ENCODE results near the gene TBCK.
"Not testable (repeated sequence)": the region's sequence is repeated elsewhere in the genome, so short reads cannot be mapped to it uniquely, and the experiment has no call there.

TBCK gene

DNA sequence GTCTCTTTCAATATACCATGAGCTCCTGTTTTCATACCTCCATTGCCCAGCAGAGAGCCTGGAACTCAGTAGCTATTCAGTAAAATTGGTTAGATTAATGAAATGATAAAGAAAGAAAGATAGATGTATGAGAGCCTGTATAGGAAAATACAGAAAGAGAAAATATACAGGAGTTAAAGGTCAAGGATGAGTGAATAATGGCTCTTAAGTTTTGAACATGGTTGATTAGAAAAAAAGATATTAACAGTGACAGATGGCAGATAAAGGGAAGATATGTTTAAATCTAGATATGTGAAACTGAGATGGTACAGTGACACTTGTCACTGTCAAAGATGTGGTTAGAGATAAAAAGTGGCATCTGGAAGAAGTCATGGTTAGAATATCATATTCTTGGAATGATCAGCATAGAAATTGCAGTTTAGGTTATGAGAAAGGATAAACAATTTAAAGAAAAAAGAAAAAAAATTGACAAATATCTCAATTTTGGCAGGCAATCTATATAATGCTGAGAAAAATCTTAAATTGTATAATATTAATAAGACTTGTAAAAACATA, 179.2 kb downstream of the TBCK start:
- H3K4me3 ChIP-seq (IDR thresholded peaks at IDR 0.05; ENCODE audit: insufficient read depth, low read depth, low read length): no peak overlapping the region
- H3K79me2 ChIP-seq (ENCODE audit: insufficient read depth, low read depth): no peaks in the 10 kb centered on the region
- no peak overlapping the region for H3K9ac ChIP-seq
- no peak overlapping the region for H3K27ac ChIP-seq
- no peak overlapping the region for H3K4me2 ChIP-seq
- H2AFZ ChIP-seq (ENCODE audit: low read depth): no peak overlapping the region
- H3K4me1 ChIP-seq (ENCODE audit: low read depth, poor library complexity, severe bottlenecking): no peaks in the 10 kb centered on the region
- no peaks in the 10 kb centered on the region for H3K36me3 ChIP-seq (ENCODE audit: insufficient read depth)
- TF ChIP-seq CTCF (conservative IDR thresholded peaks at IDR 0.05; ENCODE audit: low read depth, low read length): no peak
- no peaks in the 10 kb centered on the region for H4K20me1 ChIP-seq (ENCODE audit: insufficient read depth)
- no peaks in the 10 kb centered on the region for H3K27me3 ChIP-seq (ENCODE audit: insufficient read depth, low read depth)

DNA sequence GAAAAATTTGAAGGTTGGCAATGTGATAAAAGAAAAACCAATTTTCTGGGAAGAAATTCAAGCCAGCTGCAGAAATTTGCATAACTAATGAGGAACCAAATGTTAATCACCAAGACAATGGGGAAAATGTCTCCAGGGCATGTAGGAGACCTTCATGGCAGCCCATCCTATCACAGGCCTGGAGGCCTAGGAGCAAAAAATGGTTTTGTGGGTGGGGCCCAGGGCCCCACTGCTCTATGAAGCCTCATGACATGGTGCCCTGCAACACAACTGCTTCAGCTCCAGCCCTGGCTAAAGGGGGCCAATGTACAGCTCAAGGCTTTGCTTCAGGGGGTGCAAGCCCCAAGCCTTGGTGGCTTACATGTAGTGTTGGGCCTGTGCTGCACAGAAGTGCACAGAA, 184.0 kb downstream of the TBCK start:
- Histone ChIP-seq H3K4me3 (IDR thresholded peaks at IDR 0.05; ENCODE audit: insufficient read depth, low read depth, low read length) (no peak overlapping the region), H3K27me3 (ENCODE audit: insufficient read depth, low read depth) (no peaks in the 10 kb centered on the region), H3K36me3 (ENCODE audit: insufficient read depth) (no peaks in the 10 kb centered on the region), H3K4me1 (ENCODE audit: low read depth, poor library complexity, severe bottlenecking) (no peaks in the 10 kb centered on the region), H2AFZ (ENCODE audit: low read depth) (no peak overlapping the region), H3K79me2 (ENCODE audit: insufficient read depth, low read depth) (no peaks in the 10 kb centered on the region), H3K4me2 (no peak overlapping the region), H4K20me1 (ENCODE audit: insufficient read depth) (no peaks in the 10 kb centered on the region), H3K9ac (no peak overlapping the region), H3K27ac (no peak overlapping the region)
- TF ChIP-seq CTCF (conservative IDR thresholded peaks at IDR 0.05; ENCODE audit: low read depth, low read length): no peak

- Histone ChIP-seq H3K27ac (no peak overlapping the region), H3K9ac (no peak overlapping the region), H3K79me2 (ENCODE audit: insufficient read depth, low read depth) (no peaks in the 10 kb centered on the region), H3K4me2 (no peak overlapping the region), H4K20me1 (ENCODE audit: insufficient read depth) (no peaks in the 10 kb centered on the region), H3K27me3 (ENCODE audit: insufficient read depth, low read depth) (no peaks in the 10 kb centered on the region), H3K4me3 (IDR thresholded peaks at IDR 0.05; ENCODE audit: insufficient read depth, low read depth, low read length) (no peak overlapping the region), H3K4me1 (ENCODE audit: low read depth, poor library complexity, severe bottlenecking) (no peaks in the 10 kb centered on the region), H2AFZ (ENCODE audit: low read depth) (no peak overlapping the region), H3K36me3 (ENCODE audit: insufficient read depth) (no peaks in the 10 kb centered on the region)
- TF ChIP-seq CTCF (conservative IDR thresholded peaks at IDR 0.05; ENCODE audit: low read depth, low read length): no peak
Measured at GRCh38 chr4:106126062-106126461, 189.9 kb downstream of the TBCK start.

DNA sequence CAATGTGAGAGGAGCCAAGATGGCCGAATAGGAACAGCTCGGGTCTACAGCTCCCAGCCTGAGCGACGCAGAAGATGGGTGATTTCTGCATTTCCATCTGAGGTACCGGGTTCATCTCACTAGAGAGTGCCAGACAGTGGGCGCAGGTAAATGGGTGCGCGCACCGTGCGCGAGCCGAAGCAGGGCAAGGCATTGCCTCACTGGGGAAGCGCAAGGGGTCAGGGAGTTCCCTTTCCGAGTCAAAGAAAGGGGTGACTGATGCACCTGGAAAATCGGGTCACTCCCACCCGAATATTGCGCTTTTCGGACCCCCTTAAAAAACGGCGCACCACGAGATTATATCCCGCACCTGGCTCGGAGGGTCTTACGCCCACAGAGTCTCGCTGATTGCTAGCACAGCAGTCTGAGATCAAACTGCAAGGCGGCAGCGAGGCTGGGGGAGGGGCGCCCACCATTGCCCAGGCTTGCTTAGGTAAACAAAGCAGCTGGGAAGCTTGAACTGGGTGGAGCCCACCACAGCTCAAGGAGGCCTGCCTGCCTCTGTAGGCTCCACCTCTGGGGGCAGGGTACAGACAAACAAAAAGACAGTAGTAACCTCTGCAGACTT, 196.0 kb downstream of the TBCK start:
- not testable (repeated sequence) for H3K4me1 ChIP-seq (ENCODE audit: low read depth, poor library complexity, severe bottlenecking); H3K4me2 ChIP-seq; H3K27ac ChIP-seq

DNA sequence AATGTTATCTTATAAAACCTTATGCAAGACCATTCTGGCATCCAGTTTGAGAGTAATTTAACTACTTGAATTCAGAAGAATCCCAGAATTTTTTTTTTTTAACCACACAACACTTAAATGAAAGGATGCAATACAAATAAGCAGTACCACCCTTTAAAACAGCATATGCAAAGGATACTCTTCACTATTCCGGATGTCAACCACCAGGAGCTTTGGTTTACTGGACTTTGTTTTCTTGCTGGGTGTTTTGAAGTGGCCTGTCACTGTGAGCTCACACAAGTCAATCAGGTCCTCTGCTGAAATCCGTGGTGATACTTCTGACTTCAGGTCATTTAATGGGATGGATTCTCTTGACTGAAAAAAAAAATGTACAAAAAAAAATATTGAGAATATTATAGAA, 200.0 kb downstream of the TBCK start:
- no peaks in the 10 kb centered on the region for H3K27me3 ChIP-seq (ENCODE audit: insufficient read depth, low read depth)
- TF ChIP-seq CTCF (conservative IDR thresholded peaks at IDR 0.05; ENCODE audit: low read depth, low read length): no peak
- no peak overlapping the region for H2AFZ ChIP-seq (ENCODE audit: low read depth)
- no peak overlapping the region for H3K4me3 ChIP-seq (IDR thresholded peaks at IDR 0.05; ENCODE audit: insufficient read depth, low read depth, low read length)
- H3K79me2 ChIP-seq (ENCODE audit: insufficient read depth, low read depth): no peaks in the 10 kb centered on the region
- no peaks in the 10 kb centered on the region for H3K36me3 ChIP-seq (ENCODE audit: insufficient read depth)
- H3K9ac ChIP-seq: no peak overlapping the region
- H3K4me1 ChIP-seq (ENCODE audit: low read depth, poor library complexity, severe bottlenecking): no peaks in the 10 kb centered on the region
- H3K4me2 ChIP-seq: no peak overlapping the region
- no peak overlapping the region for H3K27ac ChIP-seq
- H4K20me1 ChIP-seq (ENCODE audit: insufficient read depth): no peaks in the 10 kb centered on the region

More for the DNA sequence above, 196.0 kb downstream of the TBCK start:
- H2AFZ ChIP-seq (ENCODE audit: low read depth); H3K79me2 ChIP-seq (ENCODE audit: insufficient read depth, low read depth); H3K9ac ChIP-seq; H3K4me3 ChIP-seq (IDR thresholded peaks at IDR 0.05; ENCODE audit: insufficient read depth, low read depth, low read length); H3K36me3 ChIP-seq (ENCODE audit: insufficient read depth); H3K27me3 ChIP-seq (ENCODE audit: insufficient read depth, low read depth); H4K20me1 ChIP-seq (ENCODE audit: insufficient read depth): not testable (repeated sequence)

Measured in KMS-11 (cell line).